Subcutaneous adipose tissue (tissue), 4 donors: ENCODE data around the gene IL31RA. TPM values are rescaled to one million over a fixed set of nuclear protein-coding genes. Genes with fewer than 3 reads are reported as not detected.

Source experiments
- total RNA-seq, 4 donors: library from RNA; depleted of rRNA; stranded (reverse); fragments of >200 nt; gene quantifications; one replicate each; pipeline ENCODE4 v1.1.0, GENCODE V29; 2016
- TF ChIP-seq, protein P1 (sequence below): fragments of 450-650 bp; IDR thresholded peaks from one replicate; pipeline ENCODE4 v1.5.1; 2016; ENCODE audit warnings: low read depth, mild to moderate bottlenecking, control low read depth, antibody characterized with exemption, moderate library complexity

IL31RA gene
- total RNA-seq, 4 donors from 2014 or later = not detected

GRCh38 chr5:55853041-55853670, 2.0 kb downstream of the IL31RA start:
- TF ChIP-seq, protein P1, sequence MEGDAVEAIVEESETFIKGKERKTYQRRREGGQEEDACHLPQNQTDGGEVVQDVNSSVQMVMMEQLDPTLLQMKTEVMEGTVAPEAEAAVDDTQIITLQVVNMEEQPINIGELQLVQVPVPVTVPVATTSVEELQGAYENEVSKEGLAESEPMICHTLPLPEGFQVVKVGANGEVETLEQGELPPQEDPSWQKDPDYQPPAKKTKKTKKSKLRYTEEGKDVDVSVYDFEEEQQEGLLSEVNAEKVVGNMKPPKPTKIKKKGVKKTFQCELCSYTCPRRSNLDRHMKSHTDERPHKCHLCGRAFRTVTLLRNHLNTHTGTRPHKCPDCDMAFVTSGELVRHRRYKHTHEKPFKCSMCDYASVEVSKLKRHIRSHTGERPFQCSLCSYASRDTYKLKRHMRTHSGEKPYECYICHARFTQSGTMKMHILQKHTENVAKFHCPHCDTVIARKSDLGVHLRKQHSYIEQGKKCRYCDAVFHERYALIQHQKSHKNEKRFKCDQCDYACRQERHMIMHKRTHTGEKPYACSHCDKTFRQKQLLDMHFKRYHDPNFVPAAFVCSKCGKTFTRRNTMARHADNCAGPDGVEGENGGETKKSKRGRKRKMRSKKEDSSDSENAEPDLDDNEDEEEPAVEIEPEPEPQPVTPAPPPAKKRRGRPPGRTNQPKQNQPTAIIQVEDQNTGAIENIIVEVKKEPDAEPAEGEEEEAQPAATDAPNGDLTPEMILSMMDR = no peak

- TF ChIP-seq, protein P1 = no peak
Measured at GRCh38 chr5:55853818-55854217, 2.7 kb downstream of the IL31RA start.

GRCh38 chr5:55855509-55855908, 4.4 kb downstream of the IL31RA start:
- TF ChIP-seq, protein P1 = no peak

GRCh38 chr5:55856516-55857246, 5.5 kb downstream of the IL31RA start:
- TF ChIP-seq, protein P1 = no peak

- TF ChIP-seq, protein P1 = no peak
Measured at GRCh38 chr5:55857247-55857640, 6.1 kb downstream of the IL31RA start.

GRCh38 chr5:55858104-55858503, 6.9 kb downstream of the IL31RA start:
- TF ChIP-seq, protein P1 = no peak

DNA sequence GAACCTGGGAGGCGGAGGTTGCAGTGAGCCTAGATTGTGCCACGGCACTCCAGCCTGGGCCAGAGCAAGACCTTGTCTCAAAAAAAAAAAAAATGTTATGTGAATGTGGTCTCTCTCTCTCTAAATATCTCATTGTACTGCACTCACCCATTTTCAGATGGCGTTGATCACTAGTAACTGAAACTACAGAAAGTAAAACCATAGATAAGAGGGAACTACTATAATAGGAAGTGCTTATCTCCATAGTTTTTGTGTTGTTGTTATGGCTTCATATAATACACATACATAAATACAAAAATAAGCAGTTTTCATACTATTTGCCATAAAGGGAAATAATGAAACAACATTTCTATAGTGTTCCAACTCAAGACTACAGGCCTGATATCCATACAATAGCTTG, 9.1 kb downstream of the IL31RA start:
- TF ChIP-seq, protein P1 = no peak
